K562 (cell line): ENCODE data around the gene RETSAT. TPM values are rescaled to one million over a fixed set of nuclear protein-coding genes. Genes with fewer than 3 reads are reported as not detected.
A peak's percentile ranks its signal among the peaks of the same experiment; 100 is the strongest.

Experiments used
- ATAC-seq: fragments of 200-7000 bp; cut with Tn5 transposase; 3 replicates; pipeline ENCODE4 v1.9.1; 2020; ENCODE audit warnings: moderate library complexity
- BruUV-seq: library from RNA; stranded (reverse); fragments of 400-500 nt; replicated peaks from 2 replicates; lab custom pipeline; 2021; lab: Mats Ljungman, UMichigan
- CTCF ChIA-PET: fragments of 300-600 bp; formaldehyde crosslinking; extraction: SDS; loops from one replicate; lab custom pipeline; 2021; ENCODE audit warnings: low intra/inter-chr PET ratio; lab: Yijun Ruan, JAX
- POLR2A ChIA-PET: fragments of 300-600, 350-650 bp; sonication (Branson Sonifier 250); formaldehyde crosslinking; extraction: SDS; loops from one replicate; lab custom pipeline; 2021; ENCODE audit warnings: antibody characterized with exemption, inconsistent platforms; lab: Yijun Ruan, JAX
- DNase-seq, 4 experiments: peaks; one replicate each; pipeline versions ENCODE4 v3.0.0 to v3.0.0-alpha.2; 2011 to 2018; ENCODE audit warnings: low spot score in 3 of 4, mixed read lengths in 3 of 4; ENCODE audit errors: extremely low read depth in 1 of 4
- FAIRE-seq: peaks from 2 replicates; lab custom pipeline; 2011; peaks lifted over from hg19 to GRCh38; lab: Jason Lieb, UNC
- H2AFZ ChIP-seq: 2 replicates; pipeline ENCODE4 v1.6.0; 2011; ENCODE audit warnings: low read depth, low read length, control low read depth, inconsistent platforms
- H3K27ac ChIP-seq: fragments of 200-600 bp; 3 replicates; pipeline ENCODE4 v1.8.0; 2011; ENCODE audit warnings: low read depth, mild to moderate bottlenecking, control low read depth, inconsistent platforms, low read length, moderate library complexity, mixed read lengths; ENCODE audit errors: extremely low read depth
- H3K27me3 ChIP-seq, 2 experiments: fragments of 300-600 bp in 1 of 2; 2 replicates in 1 of 2; 3 replicates in 1 of 2; pipeline versions ENCODE4 v1.6.0 to v1.8.0; 2011; ENCODE audit warnings: inconsistent platforms in 2 of 2, low read length in 2 of 2, mild to moderate bottlenecking in 1 of 2, mixed read lengths in 1 of 2, moderate library complexity in 1 of 2; ENCODE audit not compliant: control insufficient read depth in 2 of 2, insufficient read depth in 2 of 2
- H3K36me3 ChIP-seq: fragments of 300-600 bp; 3 replicates; pipeline ENCODE4 v1.8.0; 2011; ENCODE audit warnings: mild to moderate bottlenecking, low read length, inconsistent platforms; ENCODE audit not compliant: control insufficient read depth, insufficient read depth
- H3K4me1 ChIP-seq, 2 experiments: fragments of 200-600 bp in 1 of 2; replicated peaks in 1 of 2; 2 replicates in 1 of 2; 3 replicates in 1 of 2; pipeline versions ENCODE4 v1.5.1 to v1.8.0; 2011; ENCODE audit warnings: inconsistent platforms in 2 of 2, low read length in 2 of 2, mild to moderate bottlenecking in 1 of 2, mixed read lengths in 1 of 2, moderate library complexity in 1 of 2; ENCODE audit not compliant: control insufficient read depth in 2 of 2, insufficient read depth in 2 of 2
- H3K4me2 ChIP-seq: 2 replicates; pipeline ENCODE4 v1.6.1; 2011; ENCODE audit warnings: low read length, control low read depth, inconsistent platforms, mixed read lengths; ENCODE audit not compliant: insufficient read depth
- H3K4me3 ChIP-seq: fragments of 200-600 bp; sonication (generic), shearing (Covaris generic); 2 replicates; pipeline ENCODE4 v1.5.1; 2016; ENCODE audit warnings: control low read depth, inconsistent platforms
- H3K79me2 ChIP-seq: fragments of 200-600 bp; 3 replicates; pipeline ENCODE4 v1.8.0; 2011; ENCODE audit warnings: low read length, inconsistent platforms; ENCODE audit not compliant: control insufficient read depth, insufficient read depth
- H3K9ac ChIP-seq, 2 experiments: 2 replicates each; pipeline versions ENCODE4 v1.6.0 to v1.6.1; 2011; ENCODE audit warnings: low read depth in 2 of 2, low read length in 2 of 2, control low read depth in 1 of 2, inconsistent platforms in 1 of 2, mild to moderate bottlenecking in 1 of 2, mixed read lengths in 1 of 2; ENCODE audit not compliant: insufficient read depth in 1 of 2
- H3K9me1 ChIP-seq: one replicate; pipeline ENCODE4 v1.6.0; 2011; ENCODE audit warnings: inconsistent platforms, mild to moderate bottlenecking, low read length, moderate library complexity; ENCODE audit not compliant: control insufficient read depth, insufficient read depth
- H3K9me3 ChIP-seq: replicated peaks from 2 replicates; pipeline ENCODE4 v1.5.1; 2011; ENCODE audit warnings: low read depth, low read length, inconsistent platforms; ENCODE audit not compliant: control insufficient read depth, insufficient read depth
- H4K20me1 ChIP-seq: replicated peaks from 2 replicates; pipeline ENCODE4 v1.6.1; 2011; ENCODE audit warnings: low read length, inconsistent platforms, mixed read lengths; ENCODE audit not compliant: control insufficient read depth, insufficient read depth
- ARNT ChIP-seq, 2 experiments: fragments of 450-650 bp; IDR thresholded peaks; 2 replicates each; pipeline ENCODE4 v1.6.1; 2016; ENCODE audit warnings: mild to moderate bottlenecking in 1 of 2
- COPS2 ChIP-seq: fragments of 450-650 bp; conservative IDR thresholded peaks from 2 replicates; pipeline ENCODE4 v1.6.1; 2016; ENCODE audit warnings: mild to moderate bottlenecking, moderate library complexity
- FUS ChIP-seq: fragments of 200-400 bp; formaldehyde crosslinking; optimal IDR thresholded peaks from 2 replicates; pipeline ENCODE3; 2017; ENCODE audit warnings: low read depth, low read length
- GABPB1 ChIP-seq: sonication (generic); formaldehyde crosslinking; IDR thresholded peaks from 2 replicates; pipeline ENCODE4 v1.8.0; 2022; ENCODE audit warnings: mild to moderate bottlenecking, missing genetic modification reagents
- MAZ ChIP-seq, 2 experiments: fragments of 450-650 bp in 1 of 2; sonication (generic) in 1 of 2; formaldehyde crosslinking; IDR thresholded peaks in 1 of 2; conservative IDR thresholded peaks in 1 of 2; 2 replicates each; pipeline versions ENCODE4 v1.4.0 to v1.5.0; 2020; ENCODE audit warnings: mild to moderate bottlenecking in 1 of 2, missing genetic modification reagents in 1 of 2
- ZNF24 ChIP-seq: fragments of 450-650 bp; IDR thresholded peaks from 2 replicates; pipeline ENCODE4 v1.6.1; 2016
- ZNF318 ChIP-seq, 2 experiments: fragments of 450-650 bp; IDR thresholded peaks; 2 replicates each; pipeline ENCODE4 v1.6.1; 2016; ENCODE audit warnings: mild to moderate bottlenecking in 2 of 2, borderline replicate concordance in 1 of 2, low read depth in 1 of 2, moderate library complexity in 1 of 2
- ZNF347 ChIP-seq: fragments of 450-650 bp; formaldehyde crosslinking; IDR thresholded peaks from 2 replicates; pipeline ENCODE4 v1.4.0; 2020; ENCODE audit warnings: low read depth, mild to moderate bottlenecking, moderate library complexity
- ZNF76 ChIP-seq: fragments of 250-450 bp; sonication (Bioruptor Pico); IDR thresholded peaks from 2 replicates; pipeline ENCODE4 v1.4.0; 2020; ENCODE audit warnings: mild to moderate bottlenecking, moderate library complexity, borderline replicate concordance
- WGBS: fragments of 100-300 bp; shearing (Covaris generic); methylation state at CpG from one replicate; pipeline ENCODE4 v1.1.6; 2016; ENCODE audit warnings: low coverage, mixed read lengths; ENCODE audit not compliant: insufficient coverage; ENCODE audit errors: missing lambda C conversion rate; 5-methylcytosine and 5-hydroxymethylcytosine counted together
- in situ Hi-C: fragments of 300-500 bp; cut with MboI; formaldehyde crosslinking; loops from 4 replicates; pipeline ENCODE4 v1.15.0; 2018; ENCODE audit warnings: inconsistent platforms, mixed read lengths
- intact Hi-C: fragments of 100-400 bp; cut with micrococcal nuclease; formaldehyde crosslinking; loops from 2 replicates; pipeline ENCODE4 v1.14.2; 2022
- polyA plus RNA-seq, 8 experiments: library from polyadenylated mRNA; depleted of rRNA in 4 of 8; stranded (reverse) in 5 of 8; unstranded in 3 of 8; fragments of >200 nt; fragmentation: Nextera tagmentation in 2 of 8; fragmentation: Illumina TruSeq in 1 of 8; extraction: Ambion mirVana in 2 of 8; extraction: Trizol in 1 of 8; gene quantifications; 2 replicates each; pipeline versions ENCODE4 v1.2.1 to v1.2.3, GENCODE V29; 2011 to 2014; ENCODE audit warnings: inconsistent platforms in 1 of 8, missing spikeins in 1 of 8
- total RNA-seq, 7 experiments: library from RNA; depleted of rRNA in 6 of 7; stranded (reverse); fragments of >200 nt in 6 of 7; fragmentation: Illumina TruSeq in 2 of 7; extraction: Trizol in 2 of 7; gene quantifications; 2 replicates each; pipeline versions ENCODE4 v1.2.1 to v1.2.3, GENCODE V29; 2011 to 2021; ENCODE audit warnings: low replicate concordance in 1 of 7

Gene RETSAT
- total and polyA plus RNA-seq, 9 of the 15 experiments (the other 6 are each of a cell fraction or from before 2014, with no cell fraction given), result 1.9 to 21.6 (median 16.5) TPM

GRCh38 chr2:85318222-85319074 is 35.9 kb downstream of the RETSAT start:
- ChIA-PET POLR2A (interaction anchor here (1.0 to 1.8 kb wide), 5 partner anchors 9 to 13 kb away, joined by 3 to 11 read pairs (median 4); partner anchors contain the start of gene TGOLN2), CTCF (no interaction called here)
- ATAC-seq, result no peak
- intact Hi-C loops, result no loop called here
- H4K20me1 ChIP-seq, result peaks cover 9% of the 10 kb centered on the region
- WGBS, result 80% methylated on average over 11 of the region's 11 CpGs
- TSS peak; percentile 4 for BruUV-seq
- no peaks in the 10 kb centered on the region for H3K27me3 ChIP-seq
- H2AFZ ChIP-seq, result no peak overlapping the region
- no peak for TF ChIP-seq ZNF76 (CRISPR knock-in tag)
- no peak for TF ChIP-seq ARNT (IDR thresholded peaks at IDR 0.05)
- no peak for TF ChIP-seq ZNF24
- TF ChIP-seq ZNF347 (CRISPR knock-in tag), result no peak
- TF ChIP-seq MAZ (CRISPR knock-in tag; conservative IDR thresholded peaks at IDR 0.05 in 1 of 2, IDR thresholded peaks at IDR 0.05 in 1 of 2), result no peak
- TF ChIP-seq ZNF318 (IDR thresholded peaks at IDR 0.05; ENCODE audit: borderline replicate concordance in 1 of 2, low read depth in 1 of 2), result no peak
- TF ChIP-seq FUS, result no peak
- no peak for TF ChIP-seq GABPB1 (CRISPR knock-in tag)
- no peak for TF ChIP-seq COPS2
- TF ChIP-seq, all 486 proteins: peak for 0
- no peak for DNase-seq
- H3K9me3 ChIP-seq, result no peaks in the 10 kb centered on the region
- no peak overlapping the region for H3K27ac ChIP-seq
- H3K9me1 ChIP-seq, result peaks cover 6% of the 10 kb centered on the region
- H3K4me3 ChIP-seq, result no peak overlapping the region
- no peak for FAIRE-seq
- no peak overlapping the region for H3K4me2 ChIP-seq
- H3K36me3 ChIP-seq, result peaks cover 72% of the 10 kb centered on the region
- no peak overlapping the region; a peak in 1 of 4 replicates for H3K9ac ChIP-seq
- no peaks in the 10 kb centered on the region for H3K4me1 ChIP-seq
- in situ Hi-C loops, result no loop called here
- H3K79me2 ChIP-seq, result peaks cover 23% of the 10 kb centered on the region; the same call in 2 of the 3 replicates
